ENCODE data around the gene SATB1.

SATB1 gene

DNA sequence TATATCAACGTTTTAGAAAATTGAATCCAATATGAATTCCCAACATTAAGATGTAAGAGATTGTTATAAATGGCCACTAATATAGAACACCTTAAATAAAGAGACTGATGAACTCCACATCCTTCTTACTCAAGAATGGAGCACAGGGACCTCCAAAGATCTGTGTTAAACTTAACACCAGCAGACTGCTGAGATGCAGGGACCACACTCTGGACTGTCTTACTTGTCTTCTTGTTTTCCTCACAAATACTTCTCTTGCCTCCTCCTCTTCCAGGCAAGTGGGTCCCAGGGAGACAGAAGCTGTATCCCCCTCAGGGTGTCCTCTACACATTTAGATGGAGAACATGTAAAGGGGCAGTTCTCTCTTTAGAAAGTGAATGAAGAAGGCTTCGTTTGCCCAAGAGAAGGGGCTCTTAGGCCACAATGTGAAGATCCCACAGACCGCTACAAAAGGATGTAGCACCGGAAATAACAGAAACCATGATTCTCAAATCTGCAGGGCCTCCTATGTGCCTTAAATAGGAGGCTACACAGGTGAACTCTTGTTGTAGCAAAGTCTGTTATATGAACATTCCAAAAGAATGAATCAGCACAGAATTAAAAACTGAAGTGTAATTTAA, 52.2 kb downstream of the SATB1 start:
- in situ Hi-C loops (cut with HindIII; ENCODE audit: low pct_ligation_motif_present, low pct_unique_long_range_greater_than_20kb, low sequenced_read_pairs), result no loop called here

DNA sequence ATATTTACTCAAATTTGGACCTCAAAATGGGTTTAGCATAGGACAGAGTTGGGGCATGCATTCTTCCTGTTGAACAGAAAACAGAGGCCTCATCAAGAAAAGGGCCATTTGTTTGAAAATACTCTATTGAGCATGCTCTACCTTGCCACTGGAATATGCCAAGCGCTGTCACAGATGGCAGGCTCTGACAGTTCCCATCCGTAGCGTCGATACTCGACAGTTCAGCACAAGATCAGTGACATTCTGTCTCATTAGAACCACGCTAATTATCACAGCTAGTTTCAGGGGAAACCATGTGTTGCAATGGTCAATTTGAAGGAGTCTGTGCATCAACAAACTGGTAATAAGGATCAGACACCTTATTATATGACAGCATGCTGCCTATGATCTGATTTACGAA, 54.5 kb downstream of the SATB1 start:
- DNase-seq, result no peak
- in situ Hi-C loops (cut with HindIII; ENCODE audit: low pct_ligation_motif_present, low pct_unique_long_range_greater_than_20kb, low sequenced_read_pairs), result no loop called here

More for the DNA sequence above, 52.2 kb downstream of the SATB1 start:
- no peak for DNase-seq

DNA sequence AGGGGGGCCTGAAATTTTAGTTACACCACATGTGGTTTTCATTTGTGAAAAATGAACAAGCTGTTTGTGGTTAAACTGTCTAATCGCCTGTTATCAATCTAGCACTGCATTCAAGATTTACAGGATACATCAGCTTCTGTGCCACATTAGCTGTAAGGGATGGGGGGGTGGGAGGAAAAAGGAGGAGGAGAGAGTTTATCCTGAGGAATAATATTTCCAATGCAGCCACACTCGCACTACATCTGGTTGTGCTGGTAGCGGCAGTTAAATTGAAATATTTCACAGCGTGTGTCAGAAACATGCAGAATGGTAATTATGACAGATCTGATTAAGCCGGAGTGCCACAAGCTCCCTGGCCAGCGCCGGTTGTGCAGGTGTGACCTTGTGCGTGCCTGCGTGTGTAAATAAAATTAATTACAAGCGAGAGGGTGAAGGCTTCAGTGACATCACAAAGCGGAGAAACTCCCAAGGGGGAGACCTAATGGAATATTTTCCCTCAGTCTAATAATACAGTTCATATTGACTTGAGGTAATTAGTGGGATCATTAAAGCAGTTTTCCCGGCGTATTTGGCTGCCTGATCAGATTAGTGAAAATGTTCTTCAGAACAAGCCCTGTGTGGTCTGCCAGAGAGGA, 55.5 kb downstream of the SATB1 start:
- in situ Hi-C loops (cut with HindIII; ENCODE audit: low pct_ligation_motif_present, low pct_unique_long_range_greater_than_20kb, low sequenced_read_pairs), result no loop called here
- DNase-seq, result no peak

DNA sequence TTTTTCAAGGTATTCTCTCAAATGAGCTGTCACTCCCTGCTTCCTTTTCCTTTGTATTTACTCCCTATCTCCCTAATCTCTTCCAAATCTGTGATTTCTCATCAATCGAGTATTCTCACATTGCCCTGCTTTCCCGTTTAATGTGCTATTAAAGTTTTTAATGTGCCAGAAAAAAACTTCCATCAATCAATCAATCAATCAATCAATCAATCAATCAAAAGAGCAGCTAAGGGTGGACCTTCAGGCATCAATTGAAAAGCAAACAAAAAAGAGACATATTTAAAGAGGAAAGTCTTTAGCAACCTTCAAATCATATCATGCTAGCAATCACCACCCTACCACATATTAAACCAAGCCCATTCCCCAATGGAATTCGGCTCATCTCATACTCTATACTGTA, 58.9 kb downstream of the SATB1 start:
- DNase-seq, result no peak
- in situ Hi-C loops (cut with HindIII; ENCODE audit: low pct_ligation_motif_present, low pct_unique_long_range_greater_than_20kb, low sequenced_read_pairs), result no loop called here

DNA sequence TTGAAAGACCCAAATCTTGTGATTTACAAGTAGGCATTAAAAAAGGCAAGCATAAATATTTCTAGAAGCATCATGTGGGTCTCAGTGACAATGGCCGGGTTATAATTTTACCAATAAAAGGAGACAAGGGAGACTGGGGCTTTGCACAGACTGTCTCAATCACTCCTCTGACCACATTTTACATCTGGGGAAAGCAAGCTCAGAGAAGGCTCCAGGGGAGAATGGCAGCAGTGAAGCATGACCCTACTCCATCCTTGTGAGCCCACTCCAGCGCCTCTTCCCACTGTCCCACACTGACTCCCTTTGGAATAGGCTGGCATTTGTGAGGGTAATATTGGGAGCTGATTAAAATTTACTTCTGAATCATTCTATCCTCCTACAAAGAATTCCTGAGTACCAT, 61.8 kb downstream of the SATB1 start:
- in situ Hi-C loops (cut with HindIII; ENCODE audit: low pct_ligation_motif_present, low pct_unique_long_range_greater_than_20kb, low sequenced_read_pairs), result no loop called here
- no peak for DNase-seq

DNA sequence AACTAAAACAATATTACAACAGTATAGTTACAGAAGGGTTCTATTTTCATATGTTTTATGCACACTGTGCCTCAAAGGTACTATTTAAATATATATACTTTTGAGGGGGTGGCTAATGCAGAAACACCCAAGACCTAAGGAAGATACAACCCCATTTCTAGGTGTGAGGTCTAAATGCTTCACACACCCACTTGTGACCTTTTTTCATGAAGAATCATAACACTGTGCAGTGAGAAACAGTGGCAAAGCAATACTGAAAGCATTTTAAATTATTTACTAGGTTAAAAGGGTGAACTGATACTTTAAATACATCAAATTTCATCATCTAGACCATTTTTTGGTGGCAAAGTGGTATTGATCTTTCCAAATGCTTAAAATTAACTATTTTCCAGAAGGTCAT, 67.4 kb downstream of the SATB1 start:
- no peak for DNase-seq
- in situ Hi-C loops (cut with HindIII; ENCODE audit: low pct_ligation_motif_present, low pct_unique_long_range_greater_than_20kb, low sequenced_read_pairs), result no loop called here

DNA sequence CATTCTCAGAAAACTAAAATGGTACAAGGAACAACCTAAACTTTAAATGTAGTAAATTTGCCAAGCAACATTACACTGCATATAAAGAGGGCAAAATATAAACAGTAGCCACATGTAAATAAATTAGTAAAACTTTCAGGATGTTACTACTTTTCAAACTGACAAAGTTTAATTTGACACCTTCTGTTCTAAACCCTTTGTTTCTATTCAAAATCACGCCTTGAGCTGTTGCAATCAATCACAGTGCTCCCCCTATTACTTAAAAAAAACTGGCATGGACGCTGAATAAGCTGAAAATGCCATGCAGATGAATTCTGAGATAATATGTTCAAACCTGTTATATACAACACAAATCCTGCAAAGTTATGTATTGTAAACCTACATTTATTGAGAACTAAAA, 69.3 kb downstream of the SATB1 start:
- in situ Hi-C loops (cut with HindIII; ENCODE audit: low pct_ligation_motif_present, low pct_unique_long_range_greater_than_20kb, low sequenced_read_pairs), result no loop called here

DNA sequence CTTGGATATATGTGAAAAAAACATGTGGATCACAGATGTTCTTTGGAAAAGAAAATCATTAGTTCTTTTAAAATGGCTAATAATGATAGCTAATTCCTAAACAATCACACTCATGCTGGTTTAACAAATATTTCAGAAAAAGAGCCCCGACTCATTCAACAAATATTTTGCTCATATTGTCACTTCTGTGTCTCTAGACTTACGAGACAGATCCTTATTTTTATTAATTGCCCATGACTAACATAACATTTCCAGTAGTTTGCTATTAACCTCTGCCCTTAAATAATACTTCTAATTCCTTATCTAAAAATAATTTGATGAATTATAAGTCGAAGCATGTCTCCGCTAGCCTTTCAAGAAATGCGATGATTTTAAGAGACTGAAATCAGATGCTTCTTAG, 70.4 kb downstream of the SATB1 start:
- in situ Hi-C loops (cut with HindIII; ENCODE audit: low pct_ligation_motif_present, low pct_unique_long_range_greater_than_20kb, low sequenced_read_pairs), result no loop called here
- no peak for DNase-seq

More for the DNA sequence above, 69.3 kb downstream of the SATB1 start:
- DNase-seq, result no peak

DNA sequence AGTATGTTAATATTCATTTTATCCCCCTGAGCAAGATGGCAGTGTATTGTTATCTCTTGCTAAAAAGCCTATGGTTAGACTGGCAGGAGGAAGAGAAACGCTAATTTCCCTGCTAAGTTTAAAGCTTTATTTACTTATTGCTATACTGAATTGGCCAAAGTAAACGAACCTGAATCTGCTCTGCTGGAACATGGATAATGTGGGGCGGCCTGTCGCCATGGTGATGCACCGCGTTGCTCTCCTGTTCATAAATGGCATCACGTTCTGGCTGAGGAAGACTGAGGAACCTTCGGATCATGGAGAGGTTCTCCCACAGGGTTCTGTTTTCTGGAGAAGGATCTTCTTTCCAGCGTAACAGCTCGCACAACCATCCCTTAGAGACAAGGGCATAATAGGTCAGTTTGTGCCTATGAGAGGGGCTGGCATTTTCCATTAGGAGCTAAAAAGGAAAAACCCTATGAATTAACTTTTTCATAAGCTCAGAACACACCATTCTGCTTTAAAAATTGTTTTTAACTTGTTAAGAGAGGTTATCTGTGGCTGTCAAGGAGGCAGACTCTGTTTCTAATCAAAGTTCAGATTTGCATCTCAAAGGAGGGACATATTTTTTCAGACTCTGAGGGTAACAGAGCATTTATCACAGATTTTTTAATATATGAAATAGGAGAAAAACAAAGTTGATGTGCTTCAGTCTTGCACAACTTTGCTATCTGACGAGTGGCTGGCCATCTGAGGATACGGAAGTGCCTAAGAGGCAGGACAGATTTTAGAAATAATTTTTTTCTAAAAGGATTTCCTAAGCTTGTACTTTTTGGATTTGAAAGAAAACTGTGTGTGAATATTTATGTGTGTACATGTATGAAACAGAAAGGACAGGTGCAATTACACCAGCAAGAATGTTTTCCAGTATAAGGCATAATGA, 73.1 kb downstream of the SATB1 start:
- no peak for DNase-seq

DNA sequence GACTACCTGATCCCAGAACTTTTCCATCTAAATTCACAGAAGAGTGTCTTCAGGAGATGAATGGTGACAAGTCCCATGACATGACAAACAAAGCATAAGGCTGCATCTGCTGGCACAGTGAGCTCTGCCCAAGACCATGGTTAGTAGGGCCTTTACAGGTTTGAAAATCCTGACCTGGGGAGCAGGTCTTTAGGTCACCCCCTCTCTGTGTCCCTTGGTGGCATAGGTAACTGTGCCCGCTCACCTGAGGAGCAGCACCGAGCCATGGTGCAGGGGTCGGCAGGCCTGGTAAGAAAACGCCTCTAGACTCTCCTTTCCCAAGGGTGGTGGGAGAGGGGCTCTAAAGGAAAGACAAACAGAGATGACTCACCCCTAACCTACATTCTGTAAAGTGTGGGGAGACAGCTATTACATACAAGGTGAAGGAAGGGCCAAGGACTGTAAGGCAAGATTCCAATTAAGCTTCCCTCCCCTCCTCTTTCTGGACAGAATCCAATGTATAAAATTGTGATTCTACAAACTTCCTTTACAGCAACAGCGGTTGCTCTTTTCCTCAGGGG, 74.0 kb downstream of the SATB1 start:
- in situ Hi-C loops (cut with HindIII; ENCODE audit: low pct_ligation_motif_present, low pct_unique_long_range_greater_than_20kb, low sequenced_read_pairs), result no loop called here

More for the DNA sequence above, 73.1 kb downstream of the SATB1 start:
- in situ Hi-C loops (cut with HindIII; ENCODE audit: low pct_ligation_motif_present, low pct_unique_long_range_greater_than_20kb, low sequenced_read_pairs), result no loop called here

DNA sequence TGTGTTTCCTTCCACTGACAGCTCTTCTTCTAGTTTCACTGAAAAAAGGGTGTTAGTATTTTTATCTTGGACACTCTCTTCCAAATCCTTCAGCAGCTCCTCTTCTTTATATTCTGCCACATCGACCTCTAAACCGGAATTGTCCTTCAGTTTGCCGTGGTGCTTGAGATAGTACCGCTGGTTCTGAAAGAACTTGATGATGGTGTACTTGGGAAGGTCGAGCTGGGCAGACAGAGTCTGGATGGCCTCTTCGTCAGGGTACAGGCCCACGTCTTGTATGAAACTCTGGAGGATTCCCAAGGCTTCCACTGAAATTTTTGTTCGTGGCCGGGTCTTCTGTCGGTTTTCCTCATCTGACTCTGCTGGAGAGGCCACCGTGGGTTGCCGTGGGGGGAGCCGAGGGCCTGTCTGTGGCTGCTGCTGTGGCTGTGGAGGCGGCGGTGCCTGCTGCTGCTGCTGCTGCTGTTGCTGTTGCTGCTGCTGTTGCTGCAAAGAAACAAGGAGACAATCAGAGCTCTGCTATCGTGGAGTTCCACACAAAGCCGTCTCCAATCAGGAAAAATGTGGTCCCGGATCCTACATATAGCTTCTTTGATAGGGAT, 75.8 kb downstream of the SATB1 start:
- DNase-seq, result no peak
- in situ Hi-C loops (cut with HindIII; ENCODE audit: low pct_ligation_motif_present, low pct_unique_long_range_greater_than_20kb, low sequenced_read_pairs), result no loop called here

More for the DNA sequence above, 74.0 kb downstream of the SATB1 start:
- no peak for DNase-seq

DNA sequence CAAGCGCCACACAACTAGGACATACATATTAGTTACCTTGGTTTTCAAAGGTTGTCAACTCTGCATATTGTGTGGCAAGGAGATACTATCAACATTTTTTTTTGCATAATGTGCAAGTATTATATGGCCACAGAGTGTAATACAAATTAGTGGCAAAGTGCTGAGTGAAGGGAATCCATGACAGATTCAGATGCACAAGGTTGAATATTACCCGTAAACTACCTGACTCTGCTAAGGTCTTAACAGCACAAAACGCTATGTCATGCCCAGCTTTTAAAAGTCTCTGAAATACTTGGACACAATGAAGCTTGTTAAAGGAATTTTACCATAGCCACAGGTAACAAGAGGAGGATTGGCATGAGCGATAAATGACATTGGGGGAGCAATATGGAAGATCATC, 79.0 kb downstream of the SATB1 start:
- in situ Hi-C loops (cut with HindIII; ENCODE audit: low pct_ligation_motif_present, low pct_unique_long_range_greater_than_20kb, low sequenced_read_pairs), result no loop called here
- no peak for DNase-seq

DNA sequence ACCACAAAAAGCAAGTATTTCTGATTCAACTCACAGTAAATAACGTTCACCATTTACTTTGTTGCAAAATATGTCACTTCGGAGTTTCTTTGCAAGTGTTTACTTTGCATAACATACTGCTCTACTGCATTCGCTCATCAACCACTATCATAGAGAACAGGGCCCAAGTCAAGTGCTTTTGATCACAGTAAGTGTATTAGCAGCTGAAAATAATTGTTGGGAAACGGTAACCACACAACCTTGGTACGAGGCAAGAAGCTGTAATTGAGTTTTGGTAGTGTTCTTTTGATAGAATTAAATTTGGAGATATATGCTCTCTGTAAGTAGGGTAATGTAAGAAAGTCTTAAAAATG, 80.1 kb downstream of the SATB1 start:
- in situ Hi-C loops (cut with HindIII; ENCODE audit: low pct_ligation_motif_present, low pct_unique_long_range_greater_than_20kb, low sequenced_read_pairs), result no loop called here

DNA sequence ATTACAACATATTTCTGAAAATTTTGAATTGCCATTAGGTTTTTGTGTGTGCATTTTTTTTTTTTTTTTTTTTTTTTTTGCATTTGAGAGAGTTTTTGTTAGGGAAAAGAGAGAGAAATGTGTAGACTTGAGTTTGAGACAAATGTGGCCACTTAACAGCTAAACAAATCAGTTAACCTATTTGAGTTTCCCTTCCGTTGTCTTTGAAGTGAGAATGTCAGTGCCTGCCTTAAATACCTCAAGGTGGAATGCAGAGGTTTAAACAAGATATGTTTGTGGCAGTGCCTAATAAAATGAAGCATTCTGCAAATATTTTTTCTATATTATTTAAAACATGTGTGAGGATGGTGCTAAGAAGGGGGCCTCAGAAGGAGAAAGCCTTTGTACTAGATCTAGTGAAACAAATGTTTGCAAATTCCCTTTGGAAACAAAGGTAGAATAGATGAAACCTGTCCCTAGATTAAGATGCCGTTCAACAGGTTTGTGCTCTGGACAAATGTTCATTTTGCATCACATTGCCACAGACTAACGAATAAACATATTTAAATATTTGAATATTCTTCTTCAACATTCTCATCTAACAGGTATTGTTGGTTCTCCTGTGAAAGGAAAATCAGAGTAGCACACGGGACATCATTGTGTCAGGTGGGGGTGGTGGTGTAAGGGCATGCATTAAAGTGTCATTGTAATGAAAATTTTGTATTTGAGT, 80.7 kb downstream of the SATB1 start:
- DNase-seq, result no peak
- in situ Hi-C loops (cut with HindIII; ENCODE audit: low pct_ligation_motif_present, low pct_unique_long_range_greater_than_20kb, low sequenced_read_pairs), result no loop called here

More for the DNA sequence above, 80.1 kb downstream of the SATB1 start:
- no peak for DNase-seq

DNA sequence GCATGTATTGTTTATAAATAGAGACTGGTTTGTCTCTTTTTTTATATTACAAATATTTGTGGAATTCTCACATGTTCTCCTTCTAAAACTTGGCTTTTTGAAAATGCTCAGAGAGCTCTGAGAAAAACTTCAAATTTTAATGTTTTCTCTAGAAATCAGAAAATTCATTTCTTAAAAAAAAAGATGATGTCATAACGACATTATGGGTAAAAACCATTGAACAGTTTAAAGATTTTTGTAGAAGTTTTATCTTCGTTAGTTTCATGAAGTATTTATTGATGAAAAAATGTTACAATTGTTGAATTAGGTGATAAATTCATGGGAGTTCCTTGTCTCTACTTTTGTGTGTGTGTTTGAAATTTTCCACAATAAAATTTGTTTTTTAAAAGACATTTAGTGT, 81.3 kb downstream of the SATB1 start:
- no peak for DNase-seq
- in situ Hi-C loops (cut with HindIII; ENCODE audit: low pct_ligation_motif_present, low pct_unique_long_range_greater_than_20kb, low sequenced_read_pairs), result no loop called here

DNA sequence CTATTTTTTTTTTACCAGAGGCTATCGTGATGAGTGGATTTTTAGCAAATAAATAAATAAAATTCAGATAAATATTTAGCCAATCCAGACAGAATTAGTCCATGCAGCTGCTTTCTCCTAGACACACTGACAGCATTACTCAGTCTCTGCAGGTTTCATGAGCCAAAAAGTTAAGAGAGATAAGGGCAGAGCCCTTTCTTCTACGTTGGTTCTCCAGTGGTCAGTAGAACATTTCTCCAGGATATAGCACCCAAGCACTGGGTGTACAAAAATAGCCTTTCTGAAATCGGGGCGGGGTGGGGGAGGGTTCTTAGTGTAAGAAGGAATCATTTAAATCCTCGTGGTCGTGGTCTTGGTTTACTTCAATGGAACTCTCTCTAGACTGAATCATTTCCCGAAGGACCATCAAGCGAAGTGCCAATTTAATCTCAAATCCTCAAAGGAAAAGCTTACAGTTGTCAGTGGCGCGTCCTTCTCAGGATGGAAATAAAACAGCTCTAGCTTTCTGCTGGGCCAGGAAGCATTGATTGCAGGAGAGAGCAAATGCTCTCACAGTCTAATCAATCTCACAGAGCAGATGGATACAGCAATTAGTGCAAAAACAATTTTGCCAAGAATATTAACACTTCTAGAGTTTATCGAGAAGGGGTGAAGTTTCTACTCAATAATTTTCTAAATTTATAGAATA, 86.2 kb downstream of the SATB1 start:
- in situ Hi-C loops (cut with HindIII; ENCODE audit: low pct_ligation_motif_present, low pct_unique_long_range_greater_than_20kb, low sequenced_read_pairs), result no loop called here
- DNase-seq, result no peak

DNA sequence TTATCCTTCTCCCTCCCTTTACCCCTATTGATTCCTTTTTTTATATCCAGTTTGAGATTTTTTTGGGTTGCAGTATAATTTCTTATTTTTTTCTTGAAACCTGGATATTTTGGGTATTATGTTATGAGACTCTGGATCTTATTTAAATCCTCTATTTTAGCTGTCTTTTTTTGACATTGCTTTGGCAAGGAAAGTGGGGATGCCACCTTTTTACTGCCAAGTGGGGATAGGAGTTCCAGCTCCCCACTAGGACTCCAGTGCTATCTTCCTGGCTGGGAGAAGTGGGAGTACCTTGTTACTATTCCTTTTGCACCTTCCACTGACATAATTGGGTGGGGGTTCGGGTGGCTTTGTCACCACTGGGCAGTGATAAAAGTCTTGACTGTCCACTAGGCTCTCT, 87.9 kb downstream of the SATB1 start:
- in situ Hi-C loops (cut with HindIII; ENCODE audit: low pct_ligation_motif_present, low pct_unique_long_range_greater_than_20kb, low sequenced_read_pairs), result no loop called here
- DNase-seq, result no peak
